Measurements from ENCODE around the gene FAM13A.
"Not testable (repeated sequence)": the region's sequence is repeated elsewhere in the genome, so short reads cannot be mapped to it uniquely, and the experiment has no call there.

FAM13A gene

DNA sequence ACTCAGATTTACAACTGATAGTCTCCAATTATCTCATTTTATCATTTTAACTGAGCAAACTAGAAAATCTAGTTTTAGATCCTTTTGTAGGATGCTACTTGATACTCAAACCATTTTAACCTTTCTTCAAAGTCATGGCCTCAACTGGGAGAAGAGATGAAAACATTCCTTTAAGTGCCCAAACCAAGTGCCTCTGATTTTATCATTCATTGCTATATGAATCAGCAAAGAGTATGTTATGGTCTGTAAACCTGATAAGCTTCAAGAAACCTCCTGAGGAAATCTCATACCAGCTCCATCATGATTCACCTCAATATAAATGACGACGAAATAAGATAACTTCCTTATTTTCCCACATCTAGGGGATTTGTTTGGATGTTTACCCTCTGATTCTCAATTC, 119.9 kb downstream of the FAM13A start:
- in situ Hi-C loops (cut with HindIII; ENCODE audit: low pct_ligation_motif_present, low pct_unique_long_range_greater_than_20kb, low sequenced_read_pairs), result no loop called here
- DNase-seq, result no peak

DNA sequence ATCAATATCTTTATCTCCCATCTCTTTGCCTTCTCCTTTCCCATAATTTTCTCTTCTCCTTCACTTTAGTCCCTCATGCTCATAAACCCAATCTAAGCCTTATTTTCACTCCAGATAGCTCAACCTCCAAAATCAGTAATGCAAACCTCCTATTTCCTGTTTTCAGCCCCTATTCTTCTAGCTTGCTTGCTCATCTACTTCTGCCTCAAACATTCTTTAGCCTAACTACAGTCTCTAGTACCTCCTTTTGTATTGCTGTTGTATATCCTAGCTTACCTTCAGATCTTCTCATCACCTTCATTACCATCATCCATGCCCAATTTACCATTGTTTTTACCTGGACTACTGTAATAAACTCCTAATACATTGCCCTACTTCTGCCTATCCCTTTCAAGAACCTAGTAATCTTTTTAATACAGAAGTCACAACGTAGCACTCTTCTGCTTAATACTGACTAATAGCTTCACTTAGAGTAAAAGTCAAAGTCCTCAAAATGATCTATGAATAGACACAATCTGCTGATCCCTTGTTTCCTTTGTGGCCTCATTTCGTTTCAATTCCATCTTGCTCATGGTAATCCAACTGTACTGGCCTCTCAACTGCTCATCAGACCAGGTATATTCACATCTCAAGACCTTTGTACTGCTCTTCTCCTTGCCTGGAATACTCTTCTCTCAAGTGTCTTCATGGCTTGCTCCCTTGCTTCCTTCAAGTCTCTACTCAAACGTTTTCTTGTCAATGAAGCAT, 123.4 kb downstream of the FAM13A start:
- in situ Hi-C loops (cut with HindIII; ENCODE audit: low pct_ligation_motif_present, low pct_unique_long_range_greater_than_20kb, low sequenced_read_pairs), result no loop called here
- DNase-seq, result no peak

DNA sequence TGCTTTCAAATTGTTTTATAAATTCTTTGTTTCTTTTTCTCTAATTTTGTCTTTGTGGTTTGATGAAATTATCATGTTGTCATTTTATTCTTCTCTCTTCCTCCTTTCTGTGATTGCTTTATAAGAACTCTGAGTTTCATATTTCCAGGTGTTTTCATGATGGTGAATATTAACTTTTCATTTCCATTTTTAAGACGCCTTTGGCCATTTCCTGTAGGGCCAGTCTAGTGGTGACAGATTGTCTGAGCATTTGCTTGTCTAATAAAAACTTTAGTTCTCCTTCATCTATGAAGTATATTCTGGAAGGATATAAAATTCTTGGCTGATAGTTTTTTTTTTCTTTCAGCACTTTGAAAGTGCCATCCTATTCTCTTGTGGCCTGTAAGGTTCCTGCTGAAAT, 128.1 kb downstream of the FAM13A start:
- in situ Hi-C loops (cut with HindIII; ENCODE audit: low pct_ligation_motif_present, low pct_unique_long_range_greater_than_20kb, low sequenced_read_pairs), result no loop called here
- DNase-seq, result no peak

DNA sequence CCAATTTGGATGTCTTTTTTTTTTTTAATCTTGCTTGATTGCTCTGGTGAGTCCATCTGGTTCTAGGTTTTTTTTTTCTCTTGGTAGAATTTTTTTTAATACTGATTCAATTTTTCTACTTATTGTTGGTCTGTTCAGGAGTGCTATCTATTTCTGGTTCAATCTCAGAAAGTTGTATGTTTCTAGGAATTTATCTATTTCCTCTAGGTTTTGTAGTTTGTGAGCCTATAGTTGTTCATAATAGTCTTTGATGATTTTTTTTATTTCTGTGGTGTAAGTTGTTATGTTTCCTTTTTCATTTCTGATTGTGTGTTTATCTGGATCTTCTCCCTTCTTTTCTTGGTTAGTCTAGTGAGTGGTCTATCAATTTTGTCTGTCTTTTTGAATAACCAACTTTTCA, 129.6 kb downstream of the FAM13A start:
- in situ Hi-C loops (cut with HindIII; ENCODE audit: low pct_ligation_motif_present, low pct_unique_long_range_greater_than_20kb, low sequenced_read_pairs), result no loop called here
- no peak for DNase-seq

DNA sequence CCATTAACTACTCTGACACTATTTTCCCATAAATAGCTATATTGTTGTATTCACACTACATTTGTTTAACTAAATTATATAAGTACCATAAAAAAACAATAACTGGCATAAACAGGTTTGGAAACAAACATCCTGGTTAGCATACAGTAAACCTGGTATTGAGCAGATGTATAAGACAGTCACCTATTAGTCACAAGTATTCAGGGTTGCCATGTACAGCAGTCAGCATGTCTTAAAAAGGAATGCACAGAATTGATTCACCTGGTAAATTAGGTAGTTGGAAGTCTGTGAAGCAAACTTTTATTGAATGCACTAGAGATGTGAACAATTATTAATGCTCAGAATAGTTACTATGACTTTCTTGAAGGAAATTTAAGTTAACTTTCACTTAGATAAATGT, 137.9 kb downstream of the FAM13A start:
- in situ Hi-C loops (cut with HindIII; ENCODE audit: low pct_ligation_motif_present, low pct_unique_long_range_greater_than_20kb, low sequenced_read_pairs), result no loop called here
- no peak for DNase-seq

DNA sequence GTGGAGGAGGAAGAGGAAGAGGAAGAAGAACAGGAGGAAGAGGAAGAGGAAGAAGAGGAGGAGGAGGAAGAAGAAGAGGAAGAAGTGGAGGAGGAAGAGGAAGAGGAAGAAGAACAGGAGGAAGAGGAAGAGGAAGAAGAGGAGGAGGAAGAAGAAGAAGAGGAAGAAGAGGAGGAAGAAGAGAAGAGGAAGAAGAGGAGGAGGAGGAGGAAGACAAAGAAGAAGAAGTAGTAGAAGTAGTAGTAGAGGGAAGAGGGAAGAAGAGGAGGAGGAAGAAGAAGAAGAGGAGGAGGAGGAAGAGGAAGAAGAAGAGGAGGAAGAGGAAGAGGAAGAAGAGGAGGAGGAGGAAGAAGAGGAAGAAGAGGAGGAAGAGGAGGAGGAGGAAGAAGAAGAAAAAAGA, 143.8 kb downstream of the FAM13A start:
- in situ Hi-C loops (cut with HindIII; ENCODE audit: low pct_ligation_motif_present, low pct_unique_long_range_greater_than_20kb, low sequenced_read_pairs); DNase-seq: not testable (repeated sequence)

DNA sequence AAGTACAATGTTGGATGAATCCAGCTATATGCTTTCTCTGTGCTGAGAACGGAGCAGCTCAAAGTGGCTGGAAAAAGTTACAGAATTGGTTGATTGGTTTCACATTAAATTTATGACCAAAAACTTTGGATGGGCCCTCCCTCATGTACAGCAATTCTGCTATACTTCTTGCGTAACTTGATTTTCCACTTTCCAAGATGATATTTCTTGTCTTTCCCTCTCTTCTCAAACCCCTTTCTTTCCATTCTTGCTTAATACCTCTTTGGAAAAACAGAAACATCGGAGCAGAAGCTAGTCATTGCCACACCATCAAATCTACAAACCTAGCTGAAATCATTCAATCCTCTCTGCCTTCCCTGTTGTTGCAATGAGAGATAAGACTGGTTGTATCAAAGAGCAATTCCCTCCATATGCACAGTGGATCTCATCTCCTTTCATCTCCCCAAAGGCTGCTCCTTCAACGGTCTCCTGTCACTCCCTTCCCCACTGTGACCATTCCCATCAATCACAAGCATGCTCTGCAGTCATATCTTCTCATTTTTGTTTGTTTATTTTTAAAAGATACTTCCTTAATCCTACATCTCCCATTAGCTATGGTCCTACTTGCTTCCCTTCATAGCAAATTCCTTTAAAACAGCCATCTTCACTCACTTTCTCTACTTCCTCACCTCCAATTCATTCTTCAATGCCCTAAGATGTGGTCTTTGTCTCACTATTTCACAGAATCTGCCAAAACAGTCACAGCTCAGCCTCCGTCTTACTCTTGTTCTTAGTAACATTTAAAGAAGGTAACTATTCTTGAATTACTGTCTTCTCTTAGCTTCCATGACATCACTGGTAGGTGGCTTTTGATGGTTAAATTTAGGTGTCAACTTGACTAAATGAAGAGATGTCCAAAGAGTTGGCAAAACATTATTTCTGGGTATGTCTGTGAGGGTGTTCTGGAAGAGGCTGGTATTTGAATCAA, 145.5 kb downstream of the FAM13A start:
- no peak for DNase-seq
- in situ Hi-C loops (cut with HindIII; ENCODE audit: low pct_ligation_motif_present, low pct_unique_long_range_greater_than_20kb, low sequenced_read_pairs), result no loop called here

DNA sequence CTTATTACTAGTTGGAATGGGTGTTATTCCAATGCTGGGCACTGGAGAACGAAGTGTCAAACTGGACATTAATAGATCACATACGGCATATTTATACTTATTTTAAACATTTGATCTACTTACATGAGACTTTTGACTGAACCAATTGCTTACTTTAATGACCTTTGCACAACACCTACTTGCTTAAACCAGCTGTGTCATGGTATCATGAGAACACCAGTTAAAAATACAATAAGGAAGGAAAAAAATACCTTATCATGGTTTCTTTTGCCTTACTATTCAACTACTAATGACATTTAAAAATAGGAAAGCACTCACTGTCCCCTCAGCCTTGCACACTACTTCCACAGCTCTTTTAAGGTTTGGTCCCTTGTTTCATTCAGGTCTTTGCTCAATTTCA, 146.9 kb downstream of the FAM13A start:
- no peak for DNase-seq
- in situ Hi-C loops (cut with HindIII; ENCODE audit: low pct_ligation_motif_present, low pct_unique_long_range_greater_than_20kb, low sequenced_read_pairs), result no loop called here

DNA sequence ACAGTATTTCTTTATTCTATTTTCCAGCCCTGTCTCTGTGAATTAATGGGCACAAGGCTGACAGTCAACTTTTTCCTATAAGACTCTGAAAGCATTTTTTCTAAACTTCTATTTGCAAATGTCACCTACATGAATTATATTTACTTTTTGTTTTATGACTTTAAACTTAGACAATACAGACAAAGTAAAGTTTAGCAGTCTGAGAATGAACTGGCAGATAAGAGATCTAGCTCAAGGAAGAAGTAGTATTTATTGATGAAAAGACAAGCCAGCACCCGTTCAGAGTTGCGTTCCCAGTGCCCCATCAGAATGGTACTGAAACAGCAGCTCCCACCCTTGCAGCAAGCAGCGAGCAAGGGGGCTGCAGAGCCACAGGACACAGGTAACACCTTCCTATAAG, 148.5 kb downstream of the FAM13A start:
- in situ Hi-C loops (cut with HindIII; ENCODE audit: low pct_ligation_motif_present, low pct_unique_long_range_greater_than_20kb, low sequenced_read_pairs), result no loop called here
- no peak for DNase-seq

DNA sequence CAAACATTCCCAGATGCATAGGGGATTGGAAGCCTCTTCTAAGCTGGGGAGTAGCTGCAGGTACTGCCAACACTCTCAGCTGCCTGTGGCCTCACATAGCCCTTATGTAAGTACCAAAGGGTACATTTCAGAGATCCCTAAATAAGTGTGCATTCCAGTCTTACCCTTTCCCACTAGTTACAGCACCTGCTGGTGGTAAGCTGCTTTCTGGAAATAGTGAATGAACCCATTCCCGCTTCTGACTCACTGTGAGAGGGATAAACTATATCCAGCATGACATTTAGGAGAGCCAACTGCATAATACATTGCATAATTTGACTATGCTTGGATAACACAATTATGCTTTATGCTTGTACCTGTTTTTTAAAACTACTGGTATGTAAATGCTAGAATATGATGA, 149.0 kb downstream of the FAM13A start:
- in situ Hi-C loops (cut with HindIII; ENCODE audit: low pct_ligation_motif_present, low pct_unique_long_range_greater_than_20kb, low sequenced_read_pairs), result no loop called here
- no peak for DNase-seq

DNA sequence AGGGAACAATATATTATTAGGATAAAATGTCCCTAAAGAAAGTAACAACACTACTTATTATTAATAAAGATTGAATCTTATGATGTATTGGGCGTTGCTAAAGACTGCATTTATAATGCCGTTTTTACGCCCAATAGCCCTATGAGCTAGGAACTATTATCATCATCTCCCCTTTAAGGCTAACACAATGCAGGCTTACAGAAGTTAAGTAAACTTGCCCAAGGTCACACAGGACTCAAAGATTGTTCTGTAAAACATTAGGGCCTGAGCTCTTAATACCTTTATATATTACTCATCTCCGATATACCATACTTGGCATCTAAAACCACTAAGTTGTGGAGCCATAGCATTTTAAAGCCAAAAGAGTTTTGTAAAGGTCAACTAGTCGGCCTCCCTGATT, 149.5 kb downstream of the FAM13A start:
- DNase-seq, result no peak
- in situ Hi-C loops (cut with HindIII; ENCODE audit: low pct_ligation_motif_present, low pct_unique_long_range_greater_than_20kb, low sequenced_read_pairs), result no loop called here

DNA sequence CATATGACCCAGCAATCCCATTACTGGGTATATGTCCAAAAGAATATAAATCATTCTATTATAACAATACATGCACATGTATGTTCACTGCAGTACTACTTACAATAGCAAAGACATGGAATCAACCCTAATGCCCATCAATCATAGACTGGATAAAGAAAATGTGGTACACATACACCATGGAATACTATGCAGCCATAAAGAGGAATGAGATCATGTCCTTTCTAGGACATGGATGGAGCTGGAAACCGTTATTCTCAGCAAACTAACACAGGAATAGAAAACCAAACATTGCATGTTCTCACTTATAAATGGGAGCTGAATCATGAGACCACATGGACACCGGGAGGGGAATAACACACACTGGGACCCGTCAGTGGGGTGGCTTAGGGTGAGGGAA, 152.7 kb downstream of the FAM13A start:
- in situ Hi-C loops (cut with HindIII; ENCODE audit: low pct_ligation_motif_present, low pct_unique_long_range_greater_than_20kb, low sequenced_read_pairs); DNase-seq: not testable (repeated sequence)

DNA sequence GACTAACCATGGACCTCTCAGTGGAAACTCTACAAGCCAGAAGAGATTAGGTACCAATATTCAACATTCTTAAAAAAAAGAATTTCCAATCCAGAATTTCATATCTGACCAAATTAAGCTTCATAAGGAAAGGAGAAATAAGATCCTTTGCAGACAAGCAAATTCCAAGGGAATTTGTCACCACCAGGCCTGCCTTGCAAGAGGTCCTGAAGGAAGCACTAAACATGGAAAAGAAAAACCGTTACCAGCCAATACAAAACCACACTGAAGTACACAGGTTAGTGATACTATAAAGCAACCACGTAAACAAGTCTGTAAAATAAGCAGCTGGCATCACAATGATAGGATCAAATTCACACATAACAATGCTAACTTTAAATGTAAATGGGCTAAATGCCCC, 156.6 kb downstream of the FAM13A start:
- DNase-seq, result peak; percentile 7
- in situ Hi-C loops (cut with HindIII; ENCODE audit: low pct_ligation_motif_present, low pct_unique_long_range_greater_than_20kb, low sequenced_read_pairs), result no loop called here

DNA sequence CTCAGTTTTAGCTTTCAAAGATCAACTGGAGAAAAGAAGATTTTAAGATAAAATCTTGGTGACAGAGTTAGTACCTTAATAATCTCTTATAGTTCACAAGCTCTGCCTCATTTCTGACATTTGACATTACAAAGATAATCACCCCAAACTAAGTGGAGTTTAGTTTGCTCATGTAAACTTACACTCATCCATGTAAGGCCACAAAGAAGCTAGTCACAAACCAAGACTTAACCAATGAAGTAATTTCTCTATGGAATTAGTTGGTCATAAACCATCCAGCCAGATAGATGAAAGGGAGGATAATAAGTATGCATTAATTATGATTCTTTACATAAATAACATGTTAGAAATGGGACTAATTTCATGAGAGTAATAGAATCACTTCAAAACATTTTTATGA, 159.2 kb downstream of the FAM13A start:
- DNase-seq, result no peak
- in situ Hi-C loops (cut with HindIII; ENCODE audit: low pct_ligation_motif_present, low pct_unique_long_range_greater_than_20kb, low sequenced_read_pairs), result no loop called here

DNA sequence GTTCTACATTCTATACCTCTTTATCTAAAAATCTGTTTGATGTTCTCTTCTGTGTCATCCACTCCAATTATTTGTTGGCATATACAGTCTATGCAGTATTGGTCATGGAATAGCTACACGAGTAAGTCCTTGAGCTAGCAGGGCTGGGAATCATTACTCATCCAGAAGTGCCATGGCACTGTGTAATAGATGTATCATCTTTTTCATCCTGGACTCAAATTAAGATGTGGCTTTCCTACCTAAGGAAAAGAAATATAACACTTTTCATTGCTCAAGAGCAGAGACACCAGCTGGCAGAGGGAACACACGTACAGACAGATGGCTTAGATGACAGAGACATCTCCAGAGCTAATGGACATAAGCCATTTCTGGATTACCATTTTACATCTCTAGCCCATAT, 159.8 kb downstream of the FAM13A start:
- in situ Hi-C loops (cut with HindIII; ENCODE audit: low pct_ligation_motif_present, low pct_unique_long_range_greater_than_20kb, low sequenced_read_pairs), result no loop called here
- DNase-seq, result no peak

DNA sequence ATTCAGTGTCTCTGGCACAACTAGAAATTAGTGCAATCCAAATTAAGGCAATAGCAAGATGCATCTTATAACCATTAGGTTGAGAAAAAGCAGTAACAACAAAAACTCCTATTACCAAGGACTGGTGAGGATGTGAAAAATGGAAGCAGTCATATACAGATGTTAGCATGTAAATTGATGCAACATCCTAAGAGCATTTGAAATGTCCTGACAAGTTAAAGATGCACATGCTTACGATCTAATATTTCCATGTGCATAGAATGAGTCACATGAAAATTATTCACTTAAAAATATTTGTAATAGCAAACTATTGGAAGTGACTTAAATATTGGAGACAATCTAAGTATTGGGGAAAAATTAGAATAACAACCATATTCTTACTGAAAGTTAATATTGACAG, 163.0 kb downstream of the FAM13A start:
- in situ Hi-C loops (cut with HindIII; ENCODE audit: low pct_ligation_motif_present, low pct_unique_long_range_greater_than_20kb, low sequenced_read_pairs), result no loop called here
- no peak for DNase-seq

DNA sequence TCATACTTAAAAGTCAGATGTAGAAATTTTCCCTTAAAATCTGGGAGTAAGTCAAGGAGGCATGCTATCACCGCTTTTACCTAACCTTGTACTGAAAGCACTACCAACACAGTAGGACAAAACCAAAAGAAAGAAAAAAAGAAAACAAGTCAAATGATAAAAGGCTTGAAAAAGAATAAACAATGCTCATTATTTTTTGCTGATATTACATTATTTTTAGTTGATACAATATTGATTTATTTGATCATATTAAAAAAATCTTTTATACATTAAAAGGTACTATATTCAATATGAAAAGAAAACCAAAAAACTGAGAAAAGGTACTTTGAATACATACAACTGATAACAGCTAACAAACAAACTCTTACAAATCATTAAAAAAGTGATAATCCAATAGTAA, 164.3 kb downstream of the FAM13A start:
- in situ Hi-C loops (cut with HindIII; ENCODE audit: low pct_ligation_motif_present, low pct_unique_long_range_greater_than_20kb, low sequenced_read_pairs), result no loop called here
- DNase-seq, result no peak

DNA sequence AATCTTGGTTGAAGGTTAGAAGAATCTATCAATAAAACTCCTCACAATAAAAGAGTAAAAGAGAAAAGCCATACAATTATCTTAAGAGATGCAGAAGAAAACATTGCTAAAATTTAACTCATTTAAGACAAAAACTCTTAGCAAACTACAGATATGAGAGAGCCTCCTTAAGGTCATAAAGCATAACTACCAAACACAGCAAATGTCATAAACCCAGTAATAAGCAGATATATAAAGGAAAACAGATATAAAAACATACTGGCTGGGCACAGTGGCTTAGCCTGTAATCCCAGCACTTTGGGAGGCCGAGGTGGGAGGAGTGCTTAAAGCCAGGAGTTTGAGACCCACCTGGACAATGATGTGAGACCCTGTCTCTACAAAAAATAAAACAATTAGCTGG, 165.3 kb downstream of the FAM13A start:
- in situ Hi-C loops (cut with HindIII; ENCODE audit: low pct_ligation_motif_present, low pct_unique_long_range_greater_than_20kb, low sequenced_read_pairs), result no loop called here
- no peak for DNase-seq

DNA sequence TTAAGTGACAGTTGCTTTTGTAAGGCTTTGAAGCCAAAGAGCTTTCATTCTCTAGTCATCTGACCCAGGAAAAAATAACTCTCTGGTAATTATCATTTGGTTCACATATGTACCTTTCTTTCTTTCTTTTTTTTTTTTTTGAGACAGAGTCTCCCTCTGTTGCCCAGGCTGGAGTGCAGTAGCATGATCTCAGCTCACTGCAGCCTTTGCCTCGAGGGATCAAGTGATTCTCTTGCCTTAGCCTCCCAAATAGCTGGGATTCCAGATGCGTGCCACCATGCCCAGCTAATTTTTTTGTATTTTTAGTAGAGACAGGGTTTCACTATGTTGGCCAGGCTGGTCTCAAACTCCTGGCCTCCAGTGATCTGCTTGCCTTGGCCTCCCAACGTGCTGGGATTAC, 169.6 kb downstream of the FAM13A start:
- DNase-seq; in situ Hi-C loops (cut with HindIII; ENCODE audit: low pct_ligation_motif_present, low pct_unique_long_range_greater_than_20kb, low sequenced_read_pairs): not testable (repeated sequence)

DNA sequence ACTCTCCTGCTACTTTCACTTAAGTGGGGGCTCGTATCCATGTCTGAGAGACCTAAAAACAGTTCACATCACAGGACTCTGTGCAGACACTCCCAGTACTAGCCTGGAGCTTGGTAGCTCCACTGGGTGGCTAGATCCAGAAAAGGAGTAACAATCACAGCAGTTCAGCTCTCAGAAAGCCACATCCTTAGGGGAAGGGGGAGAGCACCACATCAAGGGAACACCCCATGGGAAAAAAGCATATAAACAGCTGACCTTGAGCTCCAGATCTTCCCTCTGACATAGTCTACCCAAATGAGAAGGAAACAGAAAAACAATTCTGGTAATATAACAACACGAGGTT, 175.8 kb downstream of the FAM13A start:
- in situ Hi-C loops (cut with HindIII; ENCODE audit: low pct_ligation_motif_present, low pct_unique_long_range_greater_than_20kb, low sequenced_read_pairs), result no loop called here
- no peak for DNase-seq

Data from ACHN (cell line).